CD4-positive, alpha-beta T cell treated with Interleukin-21 for 1 hour (primary cell): ENCODE results near the gene TNIK.
"Not testable (repeated sequence)": the region's sequence is repeated elsewhere in the genome, so short reads cannot be mapped to it uniquely, and the experiment has no call there.

Experiments
- DNase-seq: peaks from one replicate; pipeline ENCODE4 v3.0.0-alpha.2; 2020

Gene TNIK

DNA sequence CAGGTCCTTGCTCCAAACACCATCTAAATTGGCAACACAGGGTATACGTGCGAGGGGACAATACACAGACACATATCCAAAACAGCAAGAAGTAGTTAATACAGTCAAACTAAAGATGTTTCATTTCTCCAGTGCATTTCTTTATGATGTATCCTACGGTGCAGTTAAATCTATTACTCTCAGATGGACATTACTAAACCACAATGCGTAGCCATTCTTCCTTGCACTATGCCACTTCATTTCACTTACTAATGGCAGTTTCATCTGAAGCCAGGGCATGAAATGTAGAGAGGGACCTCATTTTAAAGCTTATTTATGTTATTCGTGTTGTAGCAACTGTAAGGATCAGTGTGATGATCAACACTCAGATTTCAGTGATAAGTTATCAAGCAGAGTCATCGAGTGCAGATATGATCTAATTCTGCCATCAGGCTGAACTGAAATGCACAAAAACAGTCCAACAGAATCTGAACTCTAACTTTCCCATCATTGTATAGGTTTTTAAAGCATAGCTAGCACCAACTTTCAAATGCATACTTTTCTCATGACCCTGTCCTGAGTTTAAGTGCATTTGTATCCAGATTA is 14.5 kb downstream of the TNIK start:
- DNase-seq = no peak

DNA sequence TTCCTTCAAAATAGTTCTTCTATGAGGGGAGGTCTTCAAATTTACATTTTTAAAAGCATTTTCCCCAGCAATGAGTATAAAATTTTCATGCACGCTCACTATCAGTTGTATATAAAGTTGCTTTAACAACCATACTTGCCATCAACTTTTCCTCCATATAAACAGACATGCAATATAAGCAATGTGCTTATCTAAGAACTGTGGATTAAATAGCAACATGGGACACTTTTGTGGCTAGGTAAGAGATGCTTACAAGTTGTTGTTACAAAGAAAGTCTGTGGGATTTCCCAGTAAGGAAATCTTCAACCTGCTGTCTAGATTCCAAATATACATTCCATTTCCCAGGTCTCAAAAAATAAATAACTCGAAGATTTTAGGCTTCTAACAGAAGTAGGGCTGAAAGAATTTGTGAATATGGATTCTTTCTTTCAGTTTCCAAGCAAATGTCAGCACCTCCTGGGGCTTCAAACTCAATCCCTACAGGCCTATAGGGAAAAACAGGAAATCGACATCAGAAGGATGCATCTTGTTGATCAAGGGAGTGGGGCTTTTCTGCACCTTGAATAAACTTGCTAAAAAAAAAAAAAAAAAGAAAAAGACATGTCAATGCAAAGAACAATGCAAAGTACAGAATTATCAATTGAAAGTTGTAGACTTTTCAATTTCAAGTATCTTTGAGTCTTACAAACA is 16.1 kb downstream of the TNIK start:
- no peak for DNase-seq

DNA sequence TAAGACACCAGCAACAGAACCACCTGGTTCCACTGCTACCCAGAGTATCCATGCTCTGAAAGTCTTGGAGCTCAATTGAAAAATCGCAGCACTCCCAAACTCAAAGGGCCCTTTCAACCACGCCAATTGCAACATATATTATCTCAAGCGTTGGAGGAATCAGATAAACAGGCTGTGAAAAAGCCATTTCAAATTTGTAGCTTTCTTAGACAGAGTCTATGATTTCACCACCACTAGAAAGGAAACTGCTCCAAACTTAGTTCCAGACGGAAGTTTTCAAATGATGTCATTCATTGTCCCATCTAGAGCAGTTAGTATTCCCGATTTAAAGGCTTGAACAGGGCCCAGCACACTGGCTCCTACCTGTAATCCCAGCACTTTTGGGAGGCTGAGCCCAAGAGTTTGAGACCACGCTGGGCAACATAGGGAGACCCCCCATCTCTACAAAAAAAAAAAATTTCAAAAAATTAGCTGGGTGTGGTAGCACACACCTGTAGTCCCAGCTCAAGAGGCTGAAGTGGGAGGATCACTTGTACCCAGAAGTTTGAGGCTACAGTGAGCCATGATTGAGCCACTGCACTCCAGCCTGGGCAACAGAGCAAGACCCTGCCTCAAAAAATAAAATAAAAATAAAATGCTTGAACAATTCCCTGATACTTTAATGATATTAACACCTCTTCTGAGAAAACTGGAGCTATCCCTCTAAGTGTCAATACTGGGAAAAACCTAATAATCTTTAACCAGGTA is 16.8 kb downstream of the TNIK start:
- DNase-seq = no peak

DNA sequence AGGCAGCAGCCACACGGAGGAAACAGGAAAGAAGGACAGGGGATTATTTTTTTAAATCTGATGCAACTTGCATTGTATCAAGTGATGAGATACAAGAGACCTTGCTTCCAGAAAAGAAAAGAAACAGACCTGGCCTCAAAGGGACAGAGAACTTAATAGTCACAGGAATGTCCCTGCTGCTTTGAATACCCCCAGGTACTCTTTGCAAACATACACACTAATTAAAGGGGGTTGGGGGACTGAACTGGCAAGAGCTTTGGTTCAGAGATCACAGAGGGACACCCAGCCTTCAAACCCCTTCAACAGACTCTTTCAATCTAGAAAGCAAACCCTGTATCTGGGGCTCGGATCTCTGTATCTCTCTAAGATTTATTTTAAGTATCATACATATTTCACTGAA is 18.0 kb downstream of the TNIK start:
- DNase-seq = no peak

DNA sequence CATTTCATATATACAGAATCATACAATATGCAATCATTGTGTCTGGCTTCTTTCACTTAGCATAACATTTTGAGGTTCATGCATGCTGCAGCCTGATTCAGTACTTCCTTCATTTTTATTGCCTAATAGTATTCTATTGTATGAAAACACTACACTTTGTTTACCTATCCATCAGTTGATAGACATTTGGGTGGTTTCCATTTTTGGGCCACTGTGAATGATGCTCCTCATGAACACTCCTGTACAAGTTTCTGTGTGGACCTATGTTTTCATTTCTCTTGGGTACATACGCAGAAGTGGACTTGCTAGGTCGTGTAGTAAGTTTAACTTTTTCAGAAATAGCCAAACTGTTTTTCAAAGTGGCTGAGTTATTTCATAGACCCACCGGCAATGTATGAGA is 18.8 kb downstream of the TNIK start:
- no peak for DNase-seq

DNA sequence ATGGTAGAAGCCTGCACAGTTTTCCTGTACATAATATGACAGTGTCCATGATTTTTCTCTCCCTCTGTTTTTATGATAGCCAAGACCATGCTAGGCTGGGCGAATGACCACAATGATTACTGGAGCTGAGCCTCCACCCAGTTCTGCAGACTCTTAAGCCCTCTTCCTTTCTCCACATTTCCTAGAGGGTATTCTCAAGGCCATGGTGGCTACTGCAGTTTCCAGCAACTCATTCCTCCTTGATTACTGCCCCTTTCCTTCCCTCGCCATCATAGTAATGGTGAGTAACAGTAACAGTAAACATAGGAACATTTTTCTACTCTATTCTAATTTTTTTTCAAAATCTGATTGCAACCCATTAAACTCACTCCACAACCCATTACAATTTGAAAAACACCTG is 20.2 kb downstream of the TNIK start:
- no peak for DNase-seq

DNA sequence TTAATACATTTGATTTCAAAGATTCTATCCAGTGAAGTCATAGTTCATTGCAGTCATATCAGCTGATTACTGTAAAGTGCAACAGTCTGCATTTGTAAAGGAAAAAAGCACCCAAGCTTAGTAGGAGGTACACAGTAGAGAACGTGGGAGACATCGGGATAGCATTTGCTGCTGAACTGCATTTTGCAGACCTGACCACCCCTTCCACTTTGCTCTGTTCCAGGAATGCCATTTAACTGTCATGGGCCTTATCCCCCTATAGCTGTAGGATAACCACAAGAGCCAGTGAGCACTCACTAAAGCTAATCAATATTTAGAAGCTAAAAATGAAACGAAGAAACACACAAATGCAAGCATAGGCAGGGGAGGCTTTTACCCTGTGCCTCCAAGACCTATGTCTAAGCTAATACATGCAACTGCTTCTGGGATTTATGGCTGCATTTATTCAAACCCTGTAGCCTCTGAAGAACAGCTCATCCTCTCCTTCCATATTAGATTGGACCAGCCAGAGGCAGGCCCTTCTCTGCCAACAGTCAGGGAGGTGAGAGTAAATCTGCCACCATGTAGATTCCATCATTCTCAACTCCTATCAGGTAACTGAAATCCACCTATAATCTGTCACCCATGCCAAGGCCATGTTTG is 23.0 kb downstream of the TNIK start:
- DNase-seq = no peak

DNA sequence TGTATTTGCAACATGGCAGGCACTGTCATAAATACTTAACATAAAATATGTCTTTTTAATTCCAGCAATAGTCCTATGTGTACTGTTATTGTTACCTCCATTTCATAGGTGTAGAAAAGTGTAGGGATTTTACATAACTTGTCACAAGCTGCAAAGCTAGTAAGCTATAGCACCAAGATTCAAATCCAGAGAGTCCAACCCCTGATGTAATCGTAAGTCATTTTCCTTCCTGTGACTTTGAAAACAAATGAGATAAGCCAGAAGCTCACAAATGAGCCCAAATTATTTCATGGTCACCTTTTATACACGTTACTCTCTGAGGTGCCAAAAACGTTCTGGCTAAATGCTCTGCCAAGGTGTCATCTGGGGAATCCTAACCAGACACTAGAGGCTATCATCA is 23.8 kb downstream of the TNIK start:
- no peak for DNase-seq

DNA sequence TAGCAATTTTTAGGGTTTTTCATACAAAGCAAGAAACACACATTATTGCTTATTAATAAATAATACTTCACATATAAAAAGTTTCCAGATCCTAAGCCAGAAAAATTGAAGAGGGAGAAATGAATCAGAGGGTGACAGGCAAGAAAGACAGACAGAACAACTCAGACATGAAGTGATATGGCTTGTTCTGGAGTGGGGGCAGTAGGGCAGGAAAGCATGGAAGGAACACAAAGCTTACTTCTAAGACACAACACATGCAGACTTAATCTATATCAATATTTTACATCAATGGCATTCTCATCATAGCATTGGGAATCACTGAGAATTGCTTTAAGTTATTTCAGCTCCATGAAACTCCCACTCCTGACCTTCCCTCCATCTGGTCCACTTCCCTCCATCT is 24.4 kb downstream of the TNIK start:
- no peak for DNase-seq

DNA sequence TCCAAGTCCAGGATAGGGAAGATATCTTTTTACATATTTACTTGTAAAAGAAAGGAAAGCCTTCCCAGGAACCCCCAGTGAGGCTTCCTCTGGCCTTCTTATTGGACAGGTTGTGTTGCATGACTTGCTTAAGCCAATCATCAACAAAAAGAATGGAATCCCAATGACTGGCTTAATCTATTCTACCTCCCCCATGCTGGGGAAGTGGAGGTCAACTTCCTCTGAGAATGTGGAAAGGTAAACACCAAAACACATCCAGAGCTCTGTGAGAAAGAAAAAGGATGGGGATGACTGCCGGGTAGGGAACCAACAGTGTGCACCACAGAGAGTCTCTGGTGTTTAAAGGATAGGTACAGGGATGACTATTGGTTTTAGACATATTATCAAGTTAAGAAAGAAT is 25.1 kb downstream of the TNIK start:
- no peak for DNase-seq

DNA sequence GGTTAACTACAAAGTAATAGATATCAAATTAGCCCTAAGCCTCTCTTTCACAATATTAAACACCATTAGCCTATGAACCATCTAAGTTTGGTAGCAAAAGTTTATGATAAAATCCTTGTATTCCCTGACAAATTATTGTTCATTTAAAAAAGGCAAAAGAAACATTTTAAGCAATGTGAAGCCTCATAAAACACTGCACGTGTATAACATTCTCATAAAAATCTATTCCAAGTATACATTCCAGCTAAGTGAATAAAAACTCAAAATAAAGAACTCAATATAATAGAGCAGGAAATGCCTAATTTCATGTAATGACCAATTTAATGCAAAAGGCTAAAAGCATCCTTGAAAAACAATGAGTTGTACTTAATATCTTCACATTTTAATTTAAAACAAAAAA is 27.7 kb downstream of the TNIK start:
- DNase-seq = no peak

DNA sequence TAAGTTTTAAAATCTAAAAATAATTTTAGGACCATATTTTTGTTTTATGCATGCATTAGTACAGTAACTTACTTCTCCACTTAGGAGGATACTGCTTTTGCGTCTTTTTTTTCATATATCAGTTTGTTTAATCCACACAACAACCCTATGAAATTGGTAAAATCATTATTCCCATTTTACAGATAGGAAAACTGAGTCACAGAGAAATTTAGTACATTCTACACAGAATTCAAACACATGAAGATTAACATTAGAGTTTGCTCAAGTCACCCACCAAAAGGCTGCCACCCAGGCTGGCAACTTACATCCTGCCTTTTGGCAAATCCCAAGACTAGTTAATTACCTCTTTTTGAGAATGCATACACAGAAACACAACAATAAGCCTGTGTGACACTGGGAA is 28.7 kb downstream of the TNIK start:
- DNase-seq = no peak

DNA sequence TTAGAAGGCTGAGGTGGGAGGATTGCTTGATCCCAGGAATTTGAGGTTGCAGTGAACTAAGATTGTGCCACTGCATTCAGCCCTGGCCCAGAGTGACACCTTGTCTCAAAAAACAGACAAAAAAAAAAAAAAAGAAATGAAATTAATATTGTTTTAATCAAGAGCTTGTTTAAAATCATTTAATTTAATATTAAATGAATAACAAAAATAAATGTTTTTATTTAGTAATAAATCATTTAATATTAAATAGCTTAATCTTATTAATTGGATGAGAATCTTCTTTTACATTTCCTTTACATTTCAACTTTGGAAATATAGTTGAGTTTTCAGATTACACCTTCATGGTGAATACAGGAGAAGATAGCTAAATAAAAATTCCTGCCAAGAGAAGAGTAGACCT is 29.7 kb downstream of the TNIK start:
- DNase-seq = no peak

DNA sequence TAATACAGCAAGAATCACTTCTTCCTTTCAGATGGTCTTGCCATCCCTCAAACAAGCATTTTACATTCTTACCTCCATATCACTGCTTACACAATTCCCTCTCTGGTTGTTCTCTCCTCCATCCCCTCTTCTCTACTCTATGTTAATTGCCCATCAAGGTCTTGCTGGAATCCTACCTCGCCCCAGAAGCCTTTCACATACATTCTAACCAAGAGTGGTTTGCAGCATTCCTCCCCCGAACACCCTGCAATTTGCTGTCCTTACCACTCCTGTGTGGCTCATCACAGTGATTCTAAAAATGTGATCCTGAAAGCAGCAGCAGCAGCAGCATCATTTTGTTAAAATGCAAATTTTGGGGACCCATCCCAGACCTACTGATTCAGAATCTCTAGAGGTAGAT is 30.6 kb downstream of the TNIK start:
- no peak for DNase-seq

DNA sequence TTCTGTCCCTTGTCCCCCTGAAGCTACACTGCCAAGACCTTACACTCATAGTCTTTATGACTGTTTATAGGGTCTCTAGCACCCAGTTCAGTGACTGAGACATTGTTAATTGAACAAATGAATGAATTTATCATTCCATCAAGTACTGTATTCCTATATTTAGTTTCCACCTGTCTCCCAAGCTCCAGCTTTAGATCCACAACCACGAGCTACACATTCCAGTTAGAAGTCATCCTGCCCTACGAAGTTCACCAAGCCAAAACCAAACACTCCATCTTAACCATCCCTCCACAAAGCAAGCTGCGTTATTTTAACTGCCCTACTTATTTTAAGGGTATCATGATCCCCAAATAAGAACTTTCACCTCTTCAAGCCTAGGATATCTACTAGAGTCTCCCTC is 31.3 kb downstream of the TNIK start:
- DNase-seq = no peak

DNA sequence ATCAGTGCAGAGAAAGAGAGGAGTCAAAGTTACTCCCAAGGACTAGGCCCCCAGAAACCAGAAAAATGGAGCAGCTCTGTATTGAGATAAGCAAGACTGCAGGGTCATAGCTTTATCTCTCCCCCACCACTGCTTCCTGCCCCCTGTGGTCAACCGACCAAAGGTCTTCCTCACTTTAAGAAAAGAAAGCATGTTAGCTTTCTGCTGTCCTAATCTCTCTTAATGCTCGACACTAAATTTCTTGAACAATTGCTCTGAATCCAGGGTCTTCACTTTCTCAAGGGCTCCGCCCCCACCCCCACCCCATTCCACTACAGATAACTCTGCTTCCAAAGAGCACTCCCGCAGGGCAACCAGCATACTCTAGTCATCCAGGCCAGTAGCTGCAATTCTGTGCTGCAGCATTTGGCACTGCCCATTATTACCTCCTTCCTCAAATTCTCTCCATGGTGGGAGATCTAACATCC is 31.9 kb downstream of the TNIK start:
- DNase-seq = no peak

DNA sequence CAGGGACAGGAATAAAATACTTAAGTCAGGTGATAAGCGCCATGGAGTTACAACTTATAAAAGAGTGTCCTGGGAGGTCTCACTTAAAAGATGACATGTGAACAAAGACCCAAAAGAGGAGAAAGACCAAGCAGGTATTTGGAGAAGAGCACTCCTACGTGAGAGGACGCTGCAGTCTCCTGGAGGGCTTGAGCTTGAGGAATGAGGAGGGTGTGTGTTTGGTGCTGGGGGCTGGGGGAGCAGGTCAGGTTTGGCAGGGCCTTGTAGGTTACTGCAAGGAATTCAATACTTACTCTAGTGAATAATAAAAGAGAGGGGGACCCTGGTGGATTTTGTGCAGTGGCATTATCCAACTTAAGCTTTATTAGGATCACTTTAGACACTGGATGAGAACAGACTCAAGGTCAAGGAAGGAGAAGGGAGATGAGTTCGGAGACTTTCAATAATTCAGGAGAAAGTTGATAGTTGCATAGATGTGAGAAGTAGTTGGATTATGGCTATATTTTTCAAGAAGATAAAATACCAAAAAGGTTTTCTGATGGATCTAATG is 32.4 kb downstream of the TNIK start:
- DNase-seq = no peak

DNA sequence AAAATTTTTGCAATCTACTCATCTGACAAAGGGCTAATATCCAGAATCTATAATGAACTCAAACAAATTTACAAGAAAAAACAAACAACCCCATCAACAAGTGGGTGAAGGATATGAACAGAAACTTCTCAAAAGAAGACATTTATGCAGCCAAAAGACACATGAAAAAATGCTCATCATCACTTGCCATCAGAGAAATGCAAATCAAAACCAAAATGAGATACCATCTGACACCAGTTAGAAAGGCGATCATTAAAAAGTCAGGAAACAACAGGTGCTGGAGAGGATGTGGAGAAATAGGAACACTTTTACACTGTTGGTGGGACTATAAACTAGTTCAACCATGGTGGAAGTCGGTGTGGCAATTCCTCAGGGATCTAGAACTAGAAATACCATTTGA is 36.1 kb downstream of the TNIK start:
- not testable (repeated sequence) for DNase-seq

DNA sequence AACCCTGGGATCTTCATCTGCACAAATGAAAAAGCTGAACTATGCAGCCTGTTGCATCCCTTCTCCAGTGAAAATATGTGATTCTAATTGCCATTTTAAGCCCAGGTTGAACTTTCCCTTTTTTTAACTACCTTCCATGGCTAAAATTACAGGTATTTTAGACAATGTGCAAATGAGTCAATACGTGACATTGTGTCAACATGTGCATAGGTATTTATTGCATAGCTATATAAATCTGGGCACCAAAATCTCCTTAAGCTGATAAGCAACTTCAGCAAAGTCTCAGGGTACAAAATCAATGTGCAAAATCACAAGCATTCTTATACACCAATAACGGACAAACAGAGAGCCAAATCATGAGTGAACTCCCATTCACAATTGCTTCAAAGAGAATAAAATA is 37.4 kb downstream of the TNIK start:
- DNase-seq = not testable (repeated sequence)

DNA sequence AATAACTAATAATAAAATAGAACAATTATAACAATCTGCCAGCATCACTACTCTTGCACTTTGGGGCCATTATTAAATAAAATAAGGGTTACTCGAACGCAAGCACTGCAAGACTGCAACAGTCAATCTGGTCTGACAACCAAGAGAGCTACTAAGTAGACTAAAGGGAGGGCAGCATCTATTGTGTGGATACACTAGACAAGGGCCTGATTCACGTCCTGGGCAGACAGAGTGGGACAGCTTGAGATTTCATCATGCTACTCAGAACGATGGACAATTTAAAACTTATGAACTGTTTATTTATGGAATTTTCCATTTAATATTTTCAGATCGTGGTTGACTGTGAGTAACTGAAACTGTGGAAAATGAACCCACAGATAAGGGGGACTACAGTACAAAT is 39.5 kb downstream of the TNIK start:
- DNase-seq = no peak

DNA sequence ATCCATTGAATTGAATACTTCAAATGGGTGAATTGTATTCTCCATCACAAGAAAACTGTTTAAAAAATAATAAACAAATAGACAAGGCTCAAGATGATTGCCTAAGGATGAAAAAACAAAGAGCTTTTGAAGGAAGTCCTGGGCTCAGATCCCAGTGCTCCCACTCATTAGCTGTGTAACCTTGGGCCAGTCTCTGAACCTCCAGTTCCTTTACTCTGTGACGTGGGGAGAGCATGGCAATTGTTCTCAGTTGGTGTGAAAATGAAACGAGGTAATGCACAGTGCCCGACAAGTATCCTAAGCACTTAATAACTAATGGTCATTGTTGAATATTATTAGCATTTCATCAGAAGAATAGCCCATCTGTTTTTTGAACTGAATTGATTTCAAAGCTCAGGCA is 40.7 kb downstream of the TNIK start:
- no peak for DNase-seq

DNA sequence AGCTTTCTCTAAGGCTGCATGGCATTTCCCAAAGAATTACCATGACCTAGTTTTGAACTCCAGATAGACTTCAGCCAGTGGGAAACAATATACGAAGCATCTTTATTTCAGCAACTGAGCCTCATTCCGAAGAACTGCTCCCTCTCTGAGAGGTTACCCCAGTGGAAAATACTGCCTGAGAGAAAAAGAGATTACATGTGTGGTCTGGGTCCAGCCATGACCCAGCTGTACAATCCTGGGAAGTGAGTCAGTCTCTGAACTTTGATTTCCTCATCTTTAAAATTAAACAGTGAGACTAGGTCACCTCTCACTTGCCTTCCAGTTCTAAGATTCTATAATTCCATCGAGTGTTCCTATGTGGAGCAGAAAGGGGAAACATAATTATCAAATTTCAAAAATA is 42.4 kb downstream of the TNIK start:
- DNase-seq = no peak

DNA sequence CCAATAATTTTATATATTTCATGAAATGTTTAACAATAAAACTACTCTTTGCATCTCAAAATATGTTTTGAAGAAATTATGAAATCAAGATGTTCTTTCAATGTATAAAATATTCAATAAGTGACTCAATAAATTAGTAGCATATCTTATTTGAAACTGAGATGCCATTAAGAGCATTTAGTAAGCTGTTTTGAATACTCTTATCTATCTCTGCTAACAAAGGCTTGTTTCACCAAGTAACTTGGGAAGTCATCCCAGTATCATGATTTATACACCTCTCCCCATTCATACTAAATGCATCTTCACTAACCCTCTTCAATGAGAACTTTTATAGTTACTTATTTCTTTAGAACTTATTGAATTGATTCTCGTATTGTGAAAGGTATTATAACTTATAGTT is 43.1 kb downstream of the TNIK start:
- DNase-seq = no peak

DNA sequence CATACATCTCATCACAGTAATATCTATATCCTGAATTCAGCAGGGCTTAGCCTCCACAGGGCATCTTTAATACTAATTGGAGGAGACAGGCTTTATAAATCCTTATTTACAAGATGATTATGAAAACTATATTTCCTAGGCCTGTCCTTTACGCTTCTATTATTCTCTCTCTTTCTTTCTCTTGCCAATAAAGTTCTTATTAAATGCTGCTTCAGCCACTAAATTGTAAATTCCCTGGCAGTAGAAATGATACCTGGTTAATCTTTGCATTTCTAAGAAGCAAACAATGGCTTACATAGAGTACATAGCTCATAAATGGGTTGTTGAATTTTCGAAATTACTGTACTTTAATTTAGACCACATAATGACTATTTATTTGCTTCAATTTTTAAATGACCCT is 43.5 kb downstream of the TNIK start:
- DNase-seq = no peak
